Adrenal gland (tissue), 12 donors: Measurements from ENCODE around the gene CROCC. TPM values are rescaled to one million over a fixed set of nuclear protein-coding genes. Genes with fewer than 3 reads are reported as not detected.
A peak's percentile ranks its signal among the peaks of the same experiment; 100 is the strongest.
"Not testable (repeated sequence)": the region's sequence is repeated elsewhere in the genome, so short reads cannot be mapped to it uniquely, and the experiment has no call there.

Experiments used
- DNase-seq, 7 donors: peaks; one replicate each; pipeline ENCODE4 v3.0.0-alpha.2; 2019 to 2020
- H3K27ac ChIP-seq, 5 donors: fragments of 200-600 bp; sonication (generic) in 4 of 5; 1 replicate in 3 of 5; 2 replicates in 2 of 5; pipeline versions ENCODE4 v1.5.1 to v1.8.0; 2016 to 2020; ENCODE audit warnings: mild to moderate bottlenecking in 1 of 5
- H3K27me3 ChIP-seq: fragments of 200-600 bp; 2 replicates; pipeline ENCODE4 v1.8.0; 2021
- H3K36me3 ChIP-seq, 2 donors: fragments of 200-600 bp; replicated peaks in 1 of 2; 1 replicate in 1 of 2; 2 replicates in 1 of 2; pipeline versions ENCODE4 v1.5.1 to v1.8.0; 2018 to 2022
- H3K4me1 ChIP-seq, 2 donors: fragments of 200-600 bp; replicated peaks in 1 of 2; 1 replicate in 1 of 2; 2 replicates in 1 of 2; pipeline versions ENCODE4 v1.5.1 to v1.8.0; 2018 to 2021
- H3K4me3 ChIP-seq, 4 donors: fragments of 200-600 bp; sonication (generic) in 3 of 4; one replicate each; pipeline ENCODE4 v1.5.1; 2016 to 2018
- H3K9me3 ChIP-seq, 3 donors: fragments of 200-600 bp; sonication (generic) in 1 of 3; replicated peaks in 1 of 3; 1 replicate in 2 of 3; 2 replicates in 1 of 3; pipeline versions ENCODE4 v1.5.1 to v1.8.0; 2016 to 2021
- POLR2A ChIP-seq, 2 donors: fragments of 450-650 bp; IDR thresholded peaks; one replicate each; pipeline ENCODE4 v1.6.1; 2017; ENCODE audit warnings: antibody characterized with exemption in 2 of 2, mild to moderate bottlenecking in 2 of 2, moderate library complexity in 1 of 2
- WGBS, 4 donors: extraction: QIAGEN DNeasy Blood & Tissue Kit in 2 of 4; methylation state at CpG; one replicate each; pipeline versions ENCODE4 v1.1.5 to v1.1.7; 2013 to 2017; 5-methylcytosine and 5-hydroxymethylcytosine counted together
- intact Hi-C, 2 donors: fragments of 100-400 bp; cut with DNase I; formaldehyde crosslinking; loops; one replicate each; pipeline versions ENCODE4 v1.14.1 to v1.15.0; 2022 to 2023
- polyA plus RNA-seq, 3 donors: library from polyadenylated mRNA; stranded (reverse); fragments of 200-250 nt in 2 of 3; fragments of 350-450 nt in 1 of 3; fragmentation: Illumina TruSeq in 1 of 3; extraction: RNeasy Lipid Tissue Mini Kit (QIAGEN cat#74804) in 1 of 3; gene quantifications; one replicate each; pipeline ENCODE4 v1.2.3, GENCODE V29; 2013 to 2014
- total RNA-seq, 9 donors: library from RNA; depleted of rRNA in 4 of 9; stranded (reverse); fragments of >200 nt in 4 of 9; fragments of 120-200 nt in 1 of 9; fragmentation: NEBNext Ultra II Directional in 1 of 9; extraction: Animal tissue kit (Norgen Biotek cat#: 25700) in 1 of 9; gene quantifications; one replicate each; pipeline versions ENCODE4 v1.1.0 to v1.2.4, GENCODE V29; 2013 to 2023
- TF ChIP-seq, protein P1 (sequence below), 6 experiments: fragments of 450-650 bp in 4 of 6; fragments of 200-600 bp in 2 of 6; sonication (generic) in 1 of 6; IDR thresholded peaks; 1 replicate in 5 of 6; 2 replicates in 1 of 6; pipeline versions ENCODE4 v1.5.1 to v1.8.0; 2016 to 2021; ENCODE audit warnings: antibody characterized with exemption in 6 of 6, mild to moderate bottlenecking in 2 of 6, moderate library complexity in 1 of 6
- donor health status: healthy with polysubstance abuse.
- donor health status: Bipolar disorder and iron deficiency.
- donor health status: DM: yes; HTN: yes; CAD: no.
- donor health status: DM: no; HTN: no; CAD: no.
- donor health status: DM: no; HTN: no; CAD: no.
- donor health status: DM: yes; HTN: yes; CAD: no.

The CROCC gene
- total and polyA plus RNA-seq, 12 donors: 2.3 to 151 (median 19.2) TPM

DNA sequence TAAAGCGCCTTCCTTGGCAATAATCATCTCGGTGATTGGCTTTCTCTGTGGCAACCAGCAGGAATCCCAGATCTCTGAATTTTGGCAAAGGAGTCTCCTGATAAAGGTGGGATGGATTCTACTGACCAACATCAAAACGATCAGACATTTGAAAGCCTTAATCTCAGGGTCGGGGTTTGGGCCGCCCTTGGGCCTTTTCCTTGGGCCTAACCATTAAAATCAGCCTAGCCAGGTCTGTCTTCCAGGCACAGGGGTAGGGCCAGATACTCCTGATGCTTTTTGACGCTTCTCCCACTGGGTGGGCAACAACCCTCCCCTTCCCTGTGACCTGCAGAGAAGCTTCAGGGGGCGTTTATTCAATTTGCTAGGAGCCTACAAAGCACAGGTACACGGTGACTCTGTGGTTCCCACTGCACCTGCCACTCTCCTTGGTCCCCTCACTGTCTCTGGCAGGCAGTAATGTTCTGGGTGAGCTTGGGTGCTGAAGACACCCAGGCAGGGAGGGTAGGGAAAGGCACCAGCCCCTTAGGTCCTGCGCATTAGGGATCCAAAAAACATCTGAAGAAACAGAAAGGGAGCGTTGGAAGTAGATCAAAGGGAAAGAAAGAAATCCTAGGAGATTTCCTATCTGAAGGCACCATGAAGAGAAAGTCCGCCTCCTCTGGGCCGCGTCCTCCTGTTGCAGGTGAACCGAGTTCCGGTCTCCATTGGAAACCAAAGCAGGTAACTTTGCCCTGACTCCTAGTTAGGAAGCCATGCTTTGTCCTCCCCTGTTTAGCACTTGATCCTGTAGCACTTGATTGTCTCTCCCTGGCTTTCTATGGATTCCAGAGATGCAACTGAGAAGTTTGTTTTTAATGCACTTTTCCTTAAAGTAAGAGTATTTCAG lies 13.6 kb upstream of the CROCC start:
- Histone ChIP-seq H3K27ac (no peak overlapping the region), H3K36me3 (no peaks in the 10 kb centered on the region), H3K4me3 (no peak overlapping the region), H3K27me3 (no peaks in the 10 kb centered on the region), H3K9me3 (peaks cover 0 to 5% (median 0%) of the 10 kb centered on the region in 3 donors), H3K4me1 (peaks cover 0 to 5% of the 10 kb centered on the region in 2 donors)
- peak in 1 of 7 donors; percentile 16 for DNase-seq
- WGBS, 4 donors: 83 to 86% (median 84%) methylated on average over 15 of the region's 15 CpGs
- intact Hi-C loops: no loop called here
- TF ChIP-seq POLR2A (IDR thresholded peaks at IDR 0.05): no peak
- TF ChIP-seq, protein P1, sequence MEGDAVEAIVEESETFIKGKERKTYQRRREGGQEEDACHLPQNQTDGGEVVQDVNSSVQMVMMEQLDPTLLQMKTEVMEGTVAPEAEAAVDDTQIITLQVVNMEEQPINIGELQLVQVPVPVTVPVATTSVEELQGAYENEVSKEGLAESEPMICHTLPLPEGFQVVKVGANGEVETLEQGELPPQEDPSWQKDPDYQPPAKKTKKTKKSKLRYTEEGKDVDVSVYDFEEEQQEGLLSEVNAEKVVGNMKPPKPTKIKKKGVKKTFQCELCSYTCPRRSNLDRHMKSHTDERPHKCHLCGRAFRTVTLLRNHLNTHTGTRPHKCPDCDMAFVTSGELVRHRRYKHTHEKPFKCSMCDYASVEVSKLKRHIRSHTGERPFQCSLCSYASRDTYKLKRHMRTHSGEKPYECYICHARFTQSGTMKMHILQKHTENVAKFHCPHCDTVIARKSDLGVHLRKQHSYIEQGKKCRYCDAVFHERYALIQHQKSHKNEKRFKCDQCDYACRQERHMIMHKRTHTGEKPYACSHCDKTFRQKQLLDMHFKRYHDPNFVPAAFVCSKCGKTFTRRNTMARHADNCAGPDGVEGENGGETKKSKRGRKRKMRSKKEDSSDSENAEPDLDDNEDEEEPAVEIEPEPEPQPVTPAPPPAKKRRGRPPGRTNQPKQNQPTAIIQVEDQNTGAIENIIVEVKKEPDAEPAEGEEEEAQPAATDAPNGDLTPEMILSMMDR (IDR thresholded peaks at IDR 0.05): no peak

DNA sequence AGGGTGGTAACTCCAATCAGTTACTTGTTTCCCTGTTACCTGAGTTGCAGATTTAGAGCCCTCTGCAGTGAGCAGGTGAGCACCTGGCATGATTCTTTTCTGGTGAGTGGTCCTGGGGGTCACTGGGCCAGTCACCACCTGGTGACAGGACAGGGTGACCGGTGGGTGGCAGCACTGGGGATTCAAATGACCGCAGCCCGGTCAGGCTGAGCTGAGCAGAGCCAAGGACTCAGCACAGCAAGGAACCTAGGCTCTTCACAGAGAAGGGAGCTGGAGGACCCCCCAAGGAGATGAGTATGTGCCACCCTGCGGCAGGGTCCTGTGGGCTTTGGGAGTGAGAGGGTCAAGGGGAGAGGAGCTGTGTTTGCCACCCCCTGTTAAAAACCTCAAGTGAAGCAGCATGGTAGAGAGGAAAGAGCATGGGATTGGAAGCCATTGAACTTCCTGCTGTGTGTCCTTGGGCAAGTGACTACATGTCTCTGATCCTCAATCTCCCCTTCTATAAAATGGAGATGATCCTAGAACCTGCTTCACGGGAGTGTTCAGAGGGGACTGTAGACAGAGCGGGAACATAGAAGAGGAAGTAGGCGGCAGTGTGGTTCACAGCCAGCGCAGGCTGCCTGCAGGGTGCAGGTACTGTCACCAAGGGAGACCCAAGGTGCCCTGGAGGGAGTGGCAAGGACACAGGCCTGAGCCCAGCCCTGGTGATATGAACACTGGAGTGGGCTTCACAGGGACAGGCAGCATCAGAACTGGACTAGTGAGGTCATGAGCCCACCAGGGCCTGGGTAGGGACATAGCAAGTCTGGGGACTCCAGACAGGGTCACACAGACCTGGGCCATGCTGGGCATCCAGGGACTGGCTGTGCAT lies 9.6 kb upstream of the CROCC start:
- H3K4me3 ChIP-seq, H3K36me3 ChIP-seq, H3K27ac ChIP-seq, H3K4me1 ChIP-seq, H3K27me3 ChIP-seq, H3K9me3 ChIP-seq, intact Hi-C loops: not testable (repeated sequence)
- 85 to 90% (median 87%) methylated on average over 7 to 8 of the region's 8 CpGs for WGBS, 4 donors
- peak in 1 of 7 donors; percentile 23 for DNase-seq

DNA sequence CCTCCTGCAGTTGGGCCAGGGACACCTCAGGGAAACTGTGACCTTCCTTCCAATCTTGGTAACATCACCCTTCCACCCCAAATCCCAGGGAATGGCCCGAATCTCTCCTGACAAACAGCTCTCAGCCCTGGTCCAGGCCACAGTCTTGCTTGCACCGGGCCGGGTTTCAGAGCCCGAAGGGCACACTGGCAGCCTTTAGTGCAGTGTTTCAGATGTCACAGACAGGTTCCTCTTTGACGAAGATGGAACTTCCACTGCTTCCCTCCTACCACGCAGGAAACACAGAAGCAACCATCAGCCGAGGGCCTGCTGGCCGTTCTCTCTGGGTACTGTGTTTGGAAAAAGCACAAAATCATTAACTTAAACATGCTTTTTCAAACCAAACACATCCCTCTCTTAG lies 9.0 kb upstream of the CROCC start:
- whole genome bisulfite sequencing, 4 donors: 68 to 92% (median 79%) methylated on average over 8 of the region's 8 CpGs
- DNase-seq: peak in 1 of 7 donors; percentile 27
- not testable (repeated sequence) for H3K27ac ChIP-seq

DNA sequence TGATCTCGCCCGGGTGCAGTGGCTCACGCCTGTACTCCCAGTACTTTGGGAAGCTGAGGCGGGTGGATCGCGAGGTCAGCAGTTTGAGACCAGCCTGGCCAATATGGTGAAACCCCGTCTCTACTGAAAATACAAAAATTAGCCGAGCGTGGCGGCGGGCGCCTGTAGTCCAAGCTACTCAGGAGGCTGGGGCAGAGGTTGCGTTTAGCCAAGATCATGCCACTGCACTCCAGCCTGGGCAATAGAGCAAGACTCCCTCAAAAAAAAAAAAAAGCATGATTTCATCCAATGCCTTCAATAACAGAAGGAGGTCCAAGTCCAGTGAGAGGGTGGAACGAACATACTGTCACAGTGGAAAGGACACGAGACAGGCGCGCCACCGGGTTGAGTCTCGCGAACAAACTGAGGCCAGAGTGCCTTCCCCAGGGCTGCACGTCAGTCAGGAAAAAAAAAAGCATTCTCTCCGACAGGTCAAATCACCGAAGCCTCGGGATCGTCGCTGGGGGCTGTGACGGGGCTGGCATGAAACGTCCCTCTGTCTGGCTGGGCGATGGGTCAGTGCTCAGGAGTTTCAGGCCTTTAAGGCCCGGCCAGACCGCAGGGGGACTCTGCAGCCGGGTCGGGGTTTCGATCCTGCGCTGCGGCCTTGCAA lies 8.4 kb upstream of the CROCC start:
- intact Hi-C loops: no loop called here
- 45 to 50% (median 49%) methylated on average over 36 of the region's 36 CpGs for WGBS, 4 donors
- H3K27ac ChIP-seq: peak overlapping the region in 1 of 5 donors; percentile 72
- peak in 4 of 7 donors; percentile 50 to 78 (median 62) for DNase-seq
- TF ChIP-seq, protein P1 (IDR thresholded peaks at IDR 0.05): peak in 1 of 6 experiments; percentile 20
- TF ChIP-seq POLR2A (IDR thresholded peaks at IDR 0.05): no peak
- no peaks in the 10 kb centered on the region for H3K9me3 ChIP-seq
- H3K36me3 ChIP-seq: no peaks in the 10 kb centered on the region
- no peaks in the 10 kb centered on the region for H3K27me3 ChIP-seq
- peaks cover 0 to 4% of the 10 kb centered on the region in 2 donors for H3K4me1 ChIP-seq
- peak overlapping the region in 2 of 4 donors; percentile 15 to 81 for H3K4me3 ChIP-seq

More for the DNA sequence above, 9.0 kb upstream of the CROCC start:
- intact Hi-C loops, H3K4me1 ChIP-seq, H3K4me3 ChIP-seq, H3K36me3 ChIP-seq, H3K9me3 ChIP-seq, H3K27me3 ChIP-seq: not testable (repeated sequence)
